BLaER1 (cell line): ENCODE results near the gene ZNF90.
A peak's percentile ranks its signal among the peaks of the same experiment; 100 is the strongest.
"Not testable (repeated sequence)": the region's sequence is repeated elsewhere in the genome, so short reads cannot be mapped to it uniquely, and the experiment has no call there.

Experiments used
- H3K27ac ChIP-seq: shearing (Covaris generic); formaldehyde crosslinking; 2 replicates; pipeline ENCODE4 v1.8.1; 2022
- H3K27me3 ChIP-seq: shearing (Covaris generic); formaldehyde crosslinking; 2 replicates; pipeline ENCODE4 v1.8.1; 2022
- H3K36me3 ChIP-seq: shearing (Covaris generic); formaldehyde crosslinking; 2 replicates; pipeline ENCODE4 v1.8.1; 2022
- H3K4me1 ChIP-seq: shearing (Covaris generic); formaldehyde crosslinking; 2 replicates; pipeline ENCODE4 v1.8.1; 2022
- H3K4me2 ChIP-seq: shearing (Covaris generic); formaldehyde crosslinking; 2 replicates; pipeline ENCODE4 v1.8.1; 2022
- H3K4me3 ChIP-seq: shearing (Covaris generic); formaldehyde crosslinking; 2 replicates; pipeline ENCODE4 v1.8.1; 2022
- H3K9ac ChIP-seq: shearing (Covaris generic); formaldehyde crosslinking; 2 replicates; pipeline ENCODE4 v1.8.1; 2022
- H3K9me3 ChIP-seq: shearing (Covaris generic); formaldehyde crosslinking; 2 replicates; pipeline ENCODE4 v1.8.1; 2022
- H4K20me1 ChIP-seq: shearing (Covaris generic); formaldehyde crosslinking; 2 replicates; pipeline ENCODE4 v1.8.1; 2022
- Cebpa-rat ChIP-seq: shearing (Covaris generic); IDR thresholded peaks from 2 replicates; pipeline ENCODE4 v1.8.1; 2022

The ZNF90 gene

GRCh38 chr19:20077791-20078463 lies at the start of gene ZNF90:
Gene ZNF90, plus strand, starts transcription at chr19:20078000. Its CDS starts 133 bp downstream, at chr19:20078133.
- peak within 1 kb of the TSS; percentile 77 for H3K27ac ChIP-seq
- no peaks in the 10 kb centered on the region; the same call in 1 of the 2 replicates for H4K20me1 ChIP-seq
- peaks cover 35% of the 10 kb centered on the region for H3K36me3 ChIP-seq
- H3K9me3 ChIP-seq = peaks cover 67% of the 10 kb centered on the region
- peaks cover 14% of the 10 kb centered on the region for H3K4me1 ChIP-seq
- TF ChIP-seq Cebpa-rat = 0 out of 2 replicates have a peak, but pooled peaks have one; percentile 19
- no peaks in the 10 kb centered on the region for H3K27me3 ChIP-seq
- peak within 1 kb of the TSS; percentile 91 for H3K4me2 ChIP-seq
- peak within 1 kb of the TSS; percentile 83 for H3K4me3 ChIP-seq
- H3K9ac ChIP-seq = peak within 1 kb of the TSS; percentile 86

GRCh38 chr19:20028611-20029010 lies 49.2 kb upstream of the ZNF90 start:
- Histone ChIP-seq H3K9me3 (peaks cover 53% of the 10 kb centered on the region), H3K4me2 (no peak overlapping the region), H3K36me3 (peaks cover 99% of the 10 kb centered on the region), H4K20me1 (no peaks in the 10 kb centered on the region), H3K9ac (no peak overlapping the region), H3K4me1 (no peaks in the 10 kb centered on the region), H3K27me3 (no peaks in the 10 kb centered on the region), H3K4me3 (no peak overlapping the region), H3K27ac (no peak overlapping the region)
- TF ChIP-seq Cebpa-rat = no peak

DNA sequence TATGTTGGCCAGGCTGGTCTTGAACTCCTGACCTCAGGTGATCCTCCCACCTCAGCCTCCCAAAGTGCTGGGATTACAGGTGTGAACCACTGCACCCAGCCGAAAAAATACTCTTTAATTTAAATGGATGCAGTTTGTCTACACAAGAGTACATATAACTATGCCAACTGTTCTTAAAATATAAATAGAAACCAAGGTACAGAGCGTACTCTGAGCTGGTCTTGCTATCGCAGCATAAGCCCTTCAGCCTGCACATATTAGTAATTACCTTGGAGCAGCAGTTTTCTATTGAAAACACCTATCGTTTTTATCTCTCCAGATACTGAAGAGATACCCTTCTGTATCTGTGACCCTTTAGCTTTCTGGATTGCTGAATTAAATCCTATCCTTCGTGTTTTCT lies 41.9 kb upstream of the ZNF90 start:
- TF ChIP-seq Cebpa-rat = no peak
- H3K9me3 ChIP-seq = peaks cover 39% of the 10 kb centered on the region
- no peak overlapping the region for H3K4me3 ChIP-seq
- peaks cover 65% of the 10 kb centered on the region for H3K36me3 ChIP-seq
- peaks cover 15% of the 10 kb centered on the region for H3K4me1 ChIP-seq
- no peak overlapping the region for H3K4me2 ChIP-seq
- no peak overlapping the region for H3K27ac ChIP-seq
- no peak overlapping the region for H3K9ac ChIP-seq
- H4K20me1 ChIP-seq = no peaks in the 10 kb centered on the region
- no peaks in the 10 kb centered on the region for H3K27me3 ChIP-seq

- H3K36me3 ChIP-seq = peaks cover 38% of the 10 kb centered on the region
- peaks cover 15% of the 10 kb centered on the region for H3K4me1 ChIP-seq
- TF ChIP-seq Cebpa-rat = no peak
- H3K27me3 ChIP-seq = no peaks in the 10 kb centered on the region
- H3K4me2 ChIP-seq = peak overlapping the region; percentile 91
- H3K27ac ChIP-seq = peak overlapping the region; percentile 79
- peaks cover 32% of the 10 kb centered on the region for H3K9me3 ChIP-seq
- no peaks in the 10 kb centered on the region for H4K20me1 ChIP-seq
- H3K4me3 ChIP-seq = peak overlapping the region; percentile 90
- H3K9ac ChIP-seq = peak overlapping the region; percentile 92
Measured at GRCh38 chr19:20038358-20039202, 39.2 kb upstream of the ZNF90 start.

DNA sequence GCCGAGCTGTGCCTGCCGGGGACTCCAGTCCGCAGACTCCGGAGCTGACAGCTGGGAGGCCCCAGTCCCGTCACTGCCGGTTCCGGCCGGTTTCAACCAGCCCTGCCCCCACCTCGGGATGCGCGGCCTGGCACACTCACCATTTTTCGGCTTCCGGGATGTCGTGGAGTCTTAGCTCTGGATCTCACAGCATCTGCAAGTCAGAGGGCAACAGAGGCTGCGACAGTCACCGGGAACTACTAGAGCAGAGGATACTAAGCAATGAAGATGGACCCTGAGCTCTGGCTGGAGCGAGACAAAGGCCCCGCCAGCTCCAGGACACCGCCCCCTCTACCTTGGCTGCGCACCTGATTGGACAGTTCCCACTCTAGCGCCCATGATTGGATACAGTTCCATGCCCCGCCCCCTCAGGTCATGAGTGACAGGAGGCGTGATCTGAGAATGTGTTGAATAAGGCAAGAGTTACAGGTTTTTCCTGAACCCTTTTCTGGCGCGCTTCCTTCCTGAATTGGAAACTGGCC lies 38.5 kb upstream of the ZNF90 start, which contains the start of gene ZNF682:
Gene ZNF682 (minus strand): TSS at position 303 of the 521 bp plus-strand sequence. CDS start 160 bp downstream, at position 143.
- peak within 1 kb of the TSS; percentile 92 for H3K9ac ChIP-seq
- H3K4me1 ChIP-seq = peaks cover 15% of the 10 kb centered on the region
- no peaks in the 10 kb centered on the region for H4K20me1 ChIP-seq
- H3K9me3 ChIP-seq = peaks cover 32% of the 10 kb centered on the region
- H3K4me3 ChIP-seq = peak within 1 kb of the TSS; percentile 90
- H3K36me3 ChIP-seq = peaks cover 32% of the 10 kb centered on the region
- no peak for TF ChIP-seq Cebpa-rat
- peak within 1 kb of the TSS; percentile 79 for H3K27ac ChIP-seq
- H3K4me2 ChIP-seq = peak within 1 kb of the TSS; percentile 91
- no peaks in the 10 kb centered on the region for H3K27me3 ChIP-seq

DNA sequence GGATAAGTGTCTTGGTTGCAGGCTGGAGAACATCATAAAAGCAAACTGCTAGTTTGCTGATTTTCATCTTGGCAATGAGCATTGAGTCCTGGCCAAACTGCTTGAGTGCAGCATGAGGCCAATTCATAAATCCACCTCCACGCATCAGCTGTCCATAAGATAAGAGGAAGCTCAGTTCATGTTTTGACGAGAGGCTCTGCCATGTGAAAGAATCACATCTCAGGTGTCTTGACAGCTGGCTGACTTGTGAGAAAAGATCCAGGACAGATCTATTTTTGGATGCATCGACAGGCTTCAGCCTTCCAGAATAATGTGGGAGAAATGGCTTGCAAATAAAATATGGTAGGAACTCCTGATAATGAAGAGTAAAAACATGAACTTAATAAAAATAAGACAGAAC lies 33.1 kb upstream of the ZNF90 start:
- Histone ChIP-seq H3K36me3 (no peaks in the 10 kb centered on the region), H3K4me1 (no peaks in the 10 kb centered on the region), H3K9ac (no peak overlapping the region), H3K4me3 (no peak overlapping the region), H3K27ac (no peak overlapping the region), H3K27me3 (no peaks in the 10 kb centered on the region), H4K20me1 (no peaks in the 10 kb centered on the region), H3K4me2 (no peak overlapping the region), H3K9me3 (peaks cover 21% of the 10 kb centered on the region; the same call in 1 of the 2 replicates)
- TF ChIP-seq Cebpa-rat = no peak

- not testable (repeated sequence) for H3K9me3 ChIP-seq, H3K27ac ChIP-seq, H3K36me3 ChIP-seq, H3K4me3 ChIP-seq, H3K4me2 ChIP-seq, H3K4me1 ChIP-seq, H4K20me1 ChIP-seq, H3K27me3 ChIP-seq, H3K9ac ChIP-seq
Measured at GRCh38 chr19:20045742-20046141, 32.1 kb upstream of the ZNF90 start.

- Histone ChIP-seq H3K9ac (peak overlapping the region; percentile 78), H3K4me3 (peak overlapping the region; percentile 80), H3K9me3 (no peaks in the 10 kb centered on the region; the same call in 1 of the 2 replicates), H3K27me3 (no peaks in the 10 kb centered on the region), H3K4me2 (peak overlapping the region; percentile 93), H3K27ac (peak overlapping the region; percentile 83), H3K4me1 (peaks cover 13% of the 10 kb centered on the region), H3K36me3 (no peaks in the 10 kb centered on the region), H4K20me1 (no peaks in the 10 kb centered on the region)
- TF ChIP-seq Cebpa-rat = peak; percentile 72
Measured at GRCh38 chr19:20051841-20052768, 25.7 kb upstream of the ZNF90 start.

DNA sequence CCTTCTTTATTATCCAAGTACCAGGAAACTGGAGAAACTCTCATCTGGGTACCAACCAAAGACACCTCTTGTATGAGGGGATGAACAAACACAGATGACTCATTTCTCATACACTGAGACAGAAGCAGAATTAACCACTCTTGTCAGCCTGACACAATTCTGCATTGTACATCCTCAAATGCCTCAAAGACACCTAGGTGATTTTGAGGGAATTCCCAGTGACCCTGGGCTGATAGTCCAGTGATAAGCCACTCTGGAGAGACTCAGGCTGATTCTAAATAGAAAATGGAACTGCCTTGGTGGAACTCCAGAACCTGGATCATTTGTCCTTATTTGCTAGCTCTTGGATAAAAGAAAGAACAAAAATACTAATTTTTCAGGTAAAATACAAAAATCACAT lies 19.1 kb upstream of the ZNF90 start:
- not testable (repeated sequence) for H3K4me2 ChIP-seq, H3K4me3 ChIP-seq, H3K9me3 ChIP-seq, H3K27me3 ChIP-seq, H3K4me1 ChIP-seq, H3K27ac ChIP-seq, H4K20me1 ChIP-seq, H3K9ac ChIP-seq, H3K36me3 ChIP-seq
